Measurements from ENCODE around the gene NUP93.

DNA sequence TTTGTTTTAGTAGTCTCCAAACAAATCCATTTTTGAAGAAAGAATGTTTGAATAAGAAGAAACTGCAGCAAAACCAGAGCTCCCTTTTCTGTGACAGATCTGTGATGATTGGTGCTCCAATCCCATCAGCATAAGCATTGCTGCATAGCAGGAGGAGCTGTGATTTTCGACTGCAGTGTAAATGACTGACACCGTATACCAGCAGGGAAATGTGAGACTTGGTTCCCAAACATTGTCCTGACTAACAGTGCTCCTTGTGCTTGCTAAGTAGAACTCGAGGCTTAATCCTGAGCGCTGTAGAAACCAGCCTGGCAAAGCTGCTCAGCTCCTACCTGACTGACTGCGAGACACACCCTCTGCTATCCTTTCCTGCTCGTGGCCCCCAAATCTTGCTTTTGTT, 57.2 kb downstream of the NUP93 start:
- TF ChIP-seq CHD1 (IDR thresholded peaks at IDR 0.05; ENCODE audit: low read length) = no peak
- TF ChIP-seq FOXA1 (IDR thresholded peaks at IDR 0.05; ENCODE audit: borderline replicate concordance) = no peak
- TF ChIP-seq, protein P1, sequence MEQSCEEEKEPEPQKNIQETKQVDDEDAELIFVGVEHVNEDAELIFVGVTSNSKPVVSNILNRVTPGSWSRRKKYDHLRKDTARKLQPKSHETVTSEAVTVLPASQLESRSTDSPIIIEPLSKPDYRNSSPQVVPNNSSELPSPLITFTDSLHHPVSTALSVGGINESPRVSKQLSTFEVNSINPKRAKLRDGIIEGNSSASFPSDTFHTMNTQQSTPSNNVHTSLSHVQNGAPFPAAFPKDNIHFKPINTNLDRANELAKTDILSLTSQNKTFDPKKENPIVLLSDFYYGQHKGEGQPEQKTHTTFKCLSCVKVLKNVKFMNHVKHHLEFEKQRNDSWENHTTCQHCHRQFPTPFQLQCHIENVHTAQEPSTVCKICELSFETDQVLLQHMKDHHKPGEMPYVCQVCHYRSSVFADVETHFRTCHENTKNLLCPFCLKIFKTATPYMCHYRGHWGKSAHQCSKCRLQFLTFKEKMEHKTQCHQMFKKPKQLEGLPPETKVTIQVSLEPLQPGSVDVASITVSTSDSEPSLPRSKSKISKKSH (CRISPR knock-in tag; IDR thresholded peaks at IDR 0.05) = no peak
- TF ChIP-seq ZNF780A (CRISPR knock-in tag; IDR thresholded peaks at IDR 0.05) = no peak
- no peak for TF ChIP-seq POLR2A (conservative IDR thresholded peaks at IDR 0.05)
- TF ChIP-seq YY1 (IDR thresholded peaks at IDR 0.05; ENCODE audit: borderline replicate concordance in 1 of 3, control insufficient read depth in 1 of 3, extremely low read depth in 1 of 3, insufficient read depth in 3 of 3, insufficient read length in 1 of 3, insufficient replicate concordance in 2 of 3, low read depth in 1 of 3, low read length in 2 of 3) = no peak
- TF ChIP-seq SMAD2 (IDR thresholded peaks at IDR 0.05; ENCODE audit: low read depth, low read length) = no peak
- TF ChIP-seq, protein P2, sequence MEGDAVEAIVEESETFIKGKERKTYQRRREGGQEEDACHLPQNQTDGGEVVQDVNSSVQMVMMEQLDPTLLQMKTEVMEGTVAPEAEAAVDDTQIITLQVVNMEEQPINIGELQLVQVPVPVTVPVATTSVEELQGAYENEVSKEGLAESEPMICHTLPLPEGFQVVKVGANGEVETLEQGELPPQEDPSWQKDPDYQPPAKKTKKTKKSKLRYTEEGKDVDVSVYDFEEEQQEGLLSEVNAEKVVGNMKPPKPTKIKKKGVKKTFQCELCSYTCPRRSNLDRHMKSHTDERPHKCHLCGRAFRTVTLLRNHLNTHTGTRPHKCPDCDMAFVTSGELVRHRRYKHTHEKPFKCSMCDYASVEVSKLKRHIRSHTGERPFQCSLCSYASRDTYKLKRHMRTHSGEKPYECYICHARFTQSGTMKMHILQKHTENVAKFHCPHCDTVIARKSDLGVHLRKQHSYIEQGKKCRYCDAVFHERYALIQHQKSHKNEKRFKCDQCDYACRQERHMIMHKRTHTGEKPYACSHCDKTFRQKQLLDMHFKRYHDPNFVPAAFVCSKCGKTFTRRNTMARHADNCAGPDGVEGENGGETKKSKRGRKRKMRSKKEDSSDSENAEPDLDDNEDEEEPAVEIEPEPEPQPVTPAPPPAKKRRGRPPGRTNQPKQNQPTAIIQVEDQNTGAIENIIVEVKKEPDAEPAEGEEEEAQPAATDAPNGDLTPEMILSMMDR (IDR thresholded peaks at IDR 0.05 in 2 of 3, conservative IDR thresholded peaks at IDR 0.05 in 1 of 3; ENCODE audit: insufficient read depth in 2 of 3, low read depth in 1 of 3, low read length in 3 of 3) = no peak
- TF ChIP-seq U2AF2 (optimal IDR thresholded peaks at IDR 0.05; ENCODE audit: low read depth, low read length) = no peak
- no peak for TF ChIP-seq SP1 (CRISPR knock-in tag; IDR thresholded peaks at IDR 0.05)
- no peak for TF ChIP-seq TOE1 (IDR thresholded peaks at IDR 0.05; ENCODE audit: borderline replicate concordance)
- TF ChIP-seq TOE1 (CRISPR knock-in tag; IDR thresholded peaks at IDR 0.05; ENCODE audit: borderline replicate concordance, low read depth) = no peak

All from K562 (cell line).